Osteoblast (primary cell): ENCODE data around the gene ZFYVE9. TPM values are rescaled to one million over a fixed set of nuclear protein-coding genes. Genes with fewer than 3 reads are reported as not detected.

ENCODE experiments used
- DNase-seq: peaks from one replicate; pipeline ENCODE4 v3.0.0; 2011; ENCODE audit warnings: low spot score, mixed read lengths; ENCODE audit not compliant: insufficient read length; ENCODE audit errors: missing footprints
- H2AFZ ChIP-seq: 2 replicates; pipeline ENCODE4 v1.6.0; 2011; ENCODE audit warnings: mild to moderate bottlenecking, low read length
- H3K27ac ChIP-seq: 2 replicates; pipeline ENCODE4 v1.5.1; 2011; ENCODE audit warnings: mild to moderate bottlenecking, low read depth, low read length, moderate library complexity
- H3K27me3 ChIP-seq: 2 replicates; pipeline ENCODE4 v1.6.0; 2012; ENCODE audit warnings: mild to moderate bottlenecking, control low read depth, inconsistent platforms, low read length, moderate library complexity; ENCODE audit not compliant: insufficient read depth
- H3K36me3 ChIP-seq: 2 replicates; pipeline ENCODE4 v1.5.1; 2011; ENCODE audit warnings: mild to moderate bottlenecking, low read length, control low read depth, moderate library complexity; ENCODE audit not compliant: insufficient read depth
- H3K4me1 ChIP-seq: 2 replicates; pipeline ENCODE4 v1.5.1; 2011; ENCODE audit warnings: mild to moderate bottlenecking, low read length, control low read depth, moderate library complexity; ENCODE audit not compliant: insufficient read depth
- H3K4me2 ChIP-seq: 2 replicates; pipeline ENCODE4 v1.6.0; 2011; ENCODE audit warnings: mild to moderate bottlenecking, low read length; ENCODE audit not compliant: insufficient read depth
- H3K4me3 ChIP-seq: fragments of 200-600 bp; sonication (generic); 3 replicates; pipeline ENCODE4 v1.5.1; 2012; ENCODE audit warnings: mild to moderate bottlenecking, low read length, inconsistent platforms; ENCODE audit not compliant: insufficient read depth
- H3K79me2 ChIP-seq: 2 replicates; pipeline ENCODE4 v1.6.0; 2012; ENCODE audit warnings: mild to moderate bottlenecking, low read length, control low read depth, inconsistent platforms; ENCODE audit not compliant: insufficient read depth
- H3K9me3 ChIP-seq: 2 replicates; pipeline ENCODE4 v1.5.1; 2011; ENCODE audit warnings: low read depth, low read length, control low read depth
- H4K20me1 ChIP-seq: 2 replicates; pipeline ENCODE4 v1.6.0; 2012; ENCODE audit warnings: mild to moderate bottlenecking, low read length, control low read depth; ENCODE audit not compliant: insufficient read depth
- CTCF ChIP-seq: IDR thresholded peaks from 2 replicates; pipeline ENCODE4 v1.5.1; 2011; ENCODE audit warnings: mild to moderate bottlenecking, low read depth, low read length, moderate library complexity; ENCODE audit errors: extremely low read depth
- total RNA-seq: library from RNA; depleted of rRNA; stranded (reverse); fragments of >200 nt; gene quantifications from 2 replicates; pipeline ENCODE4 v1.2.3, GENCODE V29; 2012

Gene ZFYVE9
- total RNA-seq, 1 donor: 38.0 TPM

- Histone ChIP-seq H3K9me3 (no peaks in the 10 kb centered on the region), H3K27me3 (no peaks in the 10 kb centered on the region), H2AFZ (no peak overlapping the region), H3K4me1 (peaks cover 4% of the 10 kb centered on the region), H3K27ac (no peak overlapping the region), H3K36me3 (no peaks in the 10 kb centered on the region), H3K79me2 (peaks cover 65% of the 10 kb centered on the region), H3K4me3 (no peak overlapping the region), H4K20me1 (peaks cover 19% of the 10 kb centered on the region), H3K4me2 (no peak overlapping the region)
- no peak for DNase-seq
- no peak for TF ChIP-seq CTCF
These were observed 10.7 kb downstream of the ZFYVE9 start for GRCh38 chr1:52152572-52152971.

- peaks cover 4% of the 10 kb centered on the region for H3K4me1 ChIP-seq
- H4K20me1 ChIP-seq: peaks cover 23% of the 10 kb centered on the region
These were observed 11.1 kb downstream of the ZFYVE9 start for GRCh38 chr1:52153010-52153409.

GRCh38 chr1:52153898-52154297, 12.0 kb downstream of the ZFYVE9 start:
- H3K36me3 ChIP-seq: no peaks in the 10 kb centered on the region
- DNase-seq: no peak
- H3K79me2 ChIP-seq: peaks cover 62% of the 10 kb centered on the region
- no peak overlapping the region for H2AFZ ChIP-seq
- H4K20me1 ChIP-seq: peaks cover 26% of the 10 kb centered on the region
- no peak overlapping the region for H3K4me2 ChIP-seq
- H3K4me3 ChIP-seq: no peak overlapping the region
- H3K27ac ChIP-seq: no peak overlapping the region
- H3K9me3 ChIP-seq: no peaks in the 10 kb centered on the region
- TF ChIP-seq CTCF: no peak
- peaks cover 4% of the 10 kb centered on the region for H3K4me1 ChIP-seq
- H3K27me3 ChIP-seq: no peaks in the 10 kb centered on the region

More at GRCh38 chr1:52153010-52153409, 11.1 kb downstream of the ZFYVE9 start:
- no peak for DNase-seq
- no peak overlapping the region for H3K4me2 ChIP-seq
- no peak overlapping the region for H2AFZ ChIP-seq
- H3K79me2 ChIP-seq: peaks cover 65% of the 10 kb centered on the region
- H3K27me3 ChIP-seq: no peaks in the 10 kb centered on the region
- no peaks in the 10 kb centered on the region for H3K9me3 ChIP-seq
- TF ChIP-seq CTCF: no peak
- no peak overlapping the region for H3K27ac ChIP-seq
- no peaks in the 10 kb centered on the region for H3K36me3 ChIP-seq
- no peak overlapping the region for H3K4me3 ChIP-seq

- Histone ChIP-seq H3K79me2 (peaks cover 54% of the 10 kb centered on the region), H3K27ac (no peak overlapping the region), H3K36me3 (no peaks in the 10 kb centered on the region), H3K27me3 (no peaks in the 10 kb centered on the region), H3K4me3 (no peak overlapping the region), H4K20me1 (peaks cover 26% of the 10 kb centered on the region), H3K9me3 (no peaks in the 10 kb centered on the region), H2AFZ (no peak overlapping the region), H3K4me1 (peaks cover 11% of the 10 kb centered on the region), H3K4me2 (no peak overlapping the region)
- no peak for TF ChIP-seq CTCF
- DNase-seq: no peak
These were observed 14.6 kb downstream of the ZFYVE9 start for GRCh38 chr1:52156460-52156859.
